Mucosa of gallbladder (tissue), 1 donor: Measurements from ENCODE around the gene HNRNPA1. TPM values are rescaled to one million over a fixed set of nuclear protein-coding genes. Genes with fewer than 3 reads are reported as not detected.
"Not testable (repeated sequence)": the region's sequence is repeated elsewhere in the genome, so short reads cannot be mapped to it uniquely, and the experiment has no call there.

Experiments
- DNase-seq: peaks from one replicate; pipeline ENCODE4 v3.0.0-alpha.2; 2020; ENCODE audit warnings: low spot score
- total RNA-seq: library from RNA; stranded (reverse); gene quantifications from one replicate; pipeline ENCODE4 v1.2.1, GENCODE V29; 2021
- donor health status: DM: no; HTN: no; CAD: no.

The HNRNPA1 gene
- total RNA-seq, 1 donor from 2014 or later: 686 TPM

DNA sequence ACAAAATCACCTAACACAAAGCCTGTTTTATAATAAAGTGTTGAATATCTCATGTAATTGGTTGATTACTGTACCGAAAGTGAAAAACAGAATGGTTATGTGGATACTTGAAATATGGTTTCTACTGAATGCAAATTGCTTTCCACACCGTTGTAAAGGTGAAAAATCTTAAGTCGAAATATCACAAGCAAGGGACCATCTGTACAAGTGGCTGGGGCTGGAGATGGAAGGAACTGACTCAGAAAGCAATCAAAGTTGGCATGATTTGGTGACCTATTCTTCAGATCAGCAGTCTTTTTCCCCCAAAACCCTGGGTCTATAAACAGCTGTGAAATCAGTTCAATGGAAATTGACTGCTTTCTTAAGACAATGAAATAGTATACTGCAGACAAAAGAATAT lies 4.2 kb upstream of the HNRNPA1 start:
- no peak for DNase-seq

DNA sequence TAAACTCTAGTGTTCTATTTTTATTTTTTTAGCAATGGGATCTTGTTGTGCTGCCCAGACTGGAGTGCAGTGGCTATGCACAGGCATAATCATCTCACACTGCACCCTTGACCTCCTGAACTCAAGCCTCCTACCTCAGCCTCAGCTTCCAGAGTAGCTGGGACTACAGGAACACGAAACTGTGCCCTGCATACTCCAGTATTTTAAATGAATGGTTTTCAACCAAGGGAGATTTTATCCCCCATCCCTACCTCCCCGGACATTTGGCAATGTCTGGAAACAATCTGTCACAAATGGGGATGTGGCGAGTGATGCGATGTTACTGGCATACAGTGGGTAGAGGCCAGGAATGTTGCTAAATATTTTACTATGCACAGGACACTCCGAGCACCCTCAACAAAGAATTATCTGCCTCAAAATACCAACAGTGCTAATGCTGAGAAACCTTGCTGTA lies 2.7 kb upstream of the HNRNPA1 start:
- no peak for DNase-seq

DNA sequence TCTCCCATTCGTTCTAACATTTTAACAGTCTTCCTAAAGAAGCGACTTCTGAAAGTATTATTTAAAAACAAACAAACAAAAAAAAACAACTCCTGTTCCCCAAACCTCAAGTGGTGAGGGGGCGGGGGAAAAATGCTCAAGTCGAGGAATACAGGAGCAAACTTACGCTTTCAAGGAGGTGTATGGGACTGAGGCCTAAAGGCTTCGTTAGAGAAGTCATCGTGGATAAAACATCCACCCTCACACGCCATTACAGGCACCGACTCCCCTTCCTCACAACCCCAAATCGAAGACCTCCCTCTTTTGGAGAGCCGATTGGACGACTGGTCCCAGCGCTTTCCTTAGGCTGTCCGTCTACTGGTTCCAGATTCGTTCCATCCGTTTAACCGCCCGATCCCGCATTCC lies 1.3 kb upstream of the HNRNPA1 start:
- no peak for DNase-seq

DNA sequence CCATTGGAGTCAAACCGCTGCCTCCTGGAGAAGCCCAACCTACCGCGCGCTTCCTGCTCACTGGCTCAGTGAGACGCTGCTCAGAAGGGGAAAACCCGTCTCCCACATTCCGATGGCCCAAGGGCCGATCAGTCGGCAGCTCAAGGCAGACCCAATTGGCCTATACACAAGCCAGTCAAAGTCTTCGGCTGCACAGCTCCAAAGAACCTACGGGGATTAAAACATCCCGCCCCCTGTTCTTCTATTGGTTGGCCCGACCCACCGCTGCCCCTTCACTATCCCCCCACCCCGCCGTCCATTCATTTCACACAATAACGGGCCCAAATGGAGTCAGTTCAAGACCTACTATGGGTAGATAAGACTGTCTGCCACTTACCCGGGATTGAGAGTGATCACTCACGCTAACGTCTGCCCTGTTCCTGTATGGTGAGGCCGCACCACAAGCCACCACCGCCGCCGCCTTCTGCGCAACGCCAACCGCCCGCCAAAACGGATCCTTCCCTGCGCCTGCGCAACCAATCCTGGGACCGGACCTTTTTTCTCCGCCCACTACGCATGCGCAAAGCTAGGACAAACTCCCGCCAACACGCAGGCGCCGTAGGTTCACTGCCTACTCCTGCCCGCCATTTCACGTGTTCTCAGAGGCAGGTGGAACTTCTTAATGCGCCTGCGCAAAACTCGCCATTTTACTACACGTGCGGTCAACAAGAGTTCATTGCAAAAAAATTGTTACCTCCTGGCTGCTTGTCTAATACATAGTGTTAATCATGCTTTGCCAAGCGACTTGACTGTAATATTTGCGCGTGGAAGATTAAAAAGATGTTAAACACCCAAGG lies 676 bp upstream of the HNRNPA1 start, which contains the start of gene CBX5:
Gene CBX5, minus strand, starts transcription at position 491 of the 836 bp plus-strand sequence. CDS start 22,472 bp downstream, outside the sequence.
- DNase-seq: peak; percentile 100

DNA sequence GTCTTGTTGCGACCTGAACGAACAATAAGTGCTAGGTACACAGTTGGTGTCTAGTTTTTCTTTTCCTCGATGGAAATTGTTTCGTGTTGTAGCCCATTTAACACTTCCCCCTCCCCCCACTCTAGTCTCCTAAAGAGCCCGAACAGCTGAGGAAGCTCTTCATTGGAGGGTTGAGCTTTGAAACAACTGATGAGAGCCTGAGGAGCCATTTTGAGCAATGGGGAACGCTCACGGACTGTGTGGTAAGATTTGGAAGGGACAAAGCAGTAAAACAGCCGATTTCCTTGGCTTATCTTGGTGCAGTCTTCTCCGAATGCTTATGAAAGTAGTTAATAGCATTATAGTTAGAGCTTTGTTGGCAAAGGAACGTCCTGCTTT lies 724 bp downstream of the HNRNPA1 start:
- not testable (repeated sequence) for DNase-seq

DNA sequence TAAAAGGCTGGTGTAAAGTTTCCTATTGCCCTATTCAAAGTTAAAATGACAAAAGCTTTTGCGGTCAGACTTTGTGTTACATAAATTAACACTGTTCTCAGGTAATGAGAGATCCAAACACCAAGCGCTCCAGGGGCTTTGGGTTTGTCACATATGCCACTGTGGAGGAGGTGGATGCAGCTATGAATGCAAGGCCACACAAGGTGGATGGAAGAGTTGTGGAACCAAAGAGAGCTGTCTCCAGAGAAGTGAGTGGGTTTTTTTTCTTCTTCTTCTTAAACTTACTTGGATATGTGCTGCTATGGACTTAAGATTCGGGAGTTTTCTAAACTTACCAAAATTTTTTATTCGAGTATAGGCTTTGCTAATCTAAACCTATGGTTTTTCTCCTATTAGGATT lies 1.2 kb downstream of the HNRNPA1 start:
- DNase-seq: not testable (repeated sequence)

DNA sequence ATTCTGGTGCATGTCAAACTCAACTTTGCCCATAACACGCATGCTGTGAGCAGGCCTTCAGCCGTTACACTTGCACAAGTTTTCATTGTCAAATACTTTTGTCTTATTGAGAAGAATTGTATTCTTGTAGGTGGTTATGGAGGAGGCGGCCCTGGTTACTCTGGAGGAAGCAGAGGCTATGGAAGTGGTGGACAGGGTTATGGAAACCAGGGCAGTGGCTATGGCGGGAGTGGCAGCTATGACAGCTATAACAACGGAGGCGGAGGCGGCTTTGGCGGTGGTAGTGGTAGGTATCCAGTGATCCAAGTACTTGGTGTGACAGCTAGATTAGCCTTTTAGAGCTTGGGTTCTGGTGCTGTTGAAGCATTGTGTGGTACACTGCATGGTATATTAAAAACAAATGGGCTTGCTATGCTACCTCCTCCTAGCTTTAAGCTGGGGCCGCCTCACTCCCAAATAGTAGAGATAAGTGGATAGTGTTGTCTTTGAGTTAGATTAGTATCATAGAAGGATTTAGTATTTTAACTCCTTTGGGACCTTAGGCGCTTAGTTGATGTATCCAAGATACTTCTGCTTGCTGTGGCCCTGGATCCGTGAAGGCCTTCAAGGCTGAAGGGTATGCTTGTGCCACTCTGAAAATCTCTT lies 2.5 kb downstream of the HNRNPA1 start:
- no peak for DNase-seq

DNA sequence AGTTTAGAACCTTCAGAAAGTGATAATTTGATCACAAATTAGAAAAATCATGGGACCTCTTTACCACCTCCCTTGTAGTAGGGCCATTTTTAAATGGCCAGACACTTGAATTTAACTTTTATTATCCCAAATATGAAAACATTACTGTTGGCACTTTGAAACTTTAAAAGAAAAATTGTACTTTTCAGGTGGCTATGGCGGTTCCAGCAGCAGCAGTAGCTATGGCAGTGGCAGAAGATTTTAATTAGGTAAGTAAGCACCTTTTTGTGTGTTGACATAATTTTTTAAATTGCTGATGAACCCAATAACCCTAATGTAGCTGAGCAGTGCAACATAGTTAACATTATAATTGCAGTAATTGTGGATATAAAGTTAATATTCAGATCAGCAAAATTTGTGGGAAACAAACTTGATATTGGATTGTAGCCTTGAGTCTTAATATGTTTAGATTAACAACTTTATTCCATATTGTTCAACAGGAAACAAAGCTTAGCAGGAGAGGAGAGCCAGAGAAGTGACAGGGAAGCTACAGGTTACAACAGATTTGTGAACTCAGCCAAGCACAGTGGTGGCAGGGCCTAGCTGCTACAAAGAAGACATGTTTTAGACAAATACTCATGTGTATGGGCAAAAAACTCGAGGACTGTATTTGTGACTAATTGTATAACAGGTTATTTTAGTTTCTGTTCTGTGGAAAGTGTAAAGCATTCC lies 3.7 kb downstream of the HNRNPA1 start:
- DNase-seq: not testable (repeated sequence)

DNA sequence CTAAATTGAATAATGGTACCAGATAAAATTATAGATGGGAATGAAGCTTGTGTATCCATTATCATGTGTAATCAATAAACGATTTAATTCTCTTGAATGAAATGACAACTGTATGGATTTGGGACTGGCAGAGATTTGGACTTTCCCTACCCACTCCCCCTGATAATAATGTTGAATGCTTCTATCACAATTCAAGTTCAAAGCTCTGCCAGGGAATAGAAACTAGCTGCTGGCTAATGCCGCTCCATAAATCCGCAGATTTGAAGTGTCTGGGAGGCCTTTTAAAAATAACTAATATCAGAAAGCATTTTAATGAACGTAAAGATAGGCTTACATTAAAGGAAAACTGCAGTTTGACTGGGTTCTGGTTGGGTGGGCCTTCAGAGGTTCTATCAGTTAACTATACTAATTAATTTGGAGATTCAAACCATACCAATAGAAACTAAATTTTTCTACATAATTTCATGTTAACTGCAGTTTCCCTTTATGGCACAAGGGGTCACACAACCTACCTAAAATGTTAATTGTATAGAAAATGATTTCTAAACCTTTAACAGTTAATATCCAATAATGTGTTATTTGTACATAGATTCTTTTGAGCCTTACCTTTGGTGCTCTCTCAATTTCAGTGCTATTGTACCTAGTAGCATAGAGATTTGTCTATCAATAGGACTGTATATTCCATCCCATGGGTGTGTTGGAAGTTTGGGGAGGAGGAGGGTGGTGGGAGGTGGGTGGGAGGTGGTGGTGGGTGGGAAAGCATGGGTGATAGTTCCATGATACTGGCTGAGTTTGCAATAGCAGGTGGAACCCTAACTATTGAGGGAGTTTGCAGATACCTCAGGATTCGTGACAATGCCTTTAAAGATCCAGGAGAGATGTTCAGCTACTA lies 4.9 kb downstream of the HNRNPA1 start:
- no peak for DNase-seq

DNA sequence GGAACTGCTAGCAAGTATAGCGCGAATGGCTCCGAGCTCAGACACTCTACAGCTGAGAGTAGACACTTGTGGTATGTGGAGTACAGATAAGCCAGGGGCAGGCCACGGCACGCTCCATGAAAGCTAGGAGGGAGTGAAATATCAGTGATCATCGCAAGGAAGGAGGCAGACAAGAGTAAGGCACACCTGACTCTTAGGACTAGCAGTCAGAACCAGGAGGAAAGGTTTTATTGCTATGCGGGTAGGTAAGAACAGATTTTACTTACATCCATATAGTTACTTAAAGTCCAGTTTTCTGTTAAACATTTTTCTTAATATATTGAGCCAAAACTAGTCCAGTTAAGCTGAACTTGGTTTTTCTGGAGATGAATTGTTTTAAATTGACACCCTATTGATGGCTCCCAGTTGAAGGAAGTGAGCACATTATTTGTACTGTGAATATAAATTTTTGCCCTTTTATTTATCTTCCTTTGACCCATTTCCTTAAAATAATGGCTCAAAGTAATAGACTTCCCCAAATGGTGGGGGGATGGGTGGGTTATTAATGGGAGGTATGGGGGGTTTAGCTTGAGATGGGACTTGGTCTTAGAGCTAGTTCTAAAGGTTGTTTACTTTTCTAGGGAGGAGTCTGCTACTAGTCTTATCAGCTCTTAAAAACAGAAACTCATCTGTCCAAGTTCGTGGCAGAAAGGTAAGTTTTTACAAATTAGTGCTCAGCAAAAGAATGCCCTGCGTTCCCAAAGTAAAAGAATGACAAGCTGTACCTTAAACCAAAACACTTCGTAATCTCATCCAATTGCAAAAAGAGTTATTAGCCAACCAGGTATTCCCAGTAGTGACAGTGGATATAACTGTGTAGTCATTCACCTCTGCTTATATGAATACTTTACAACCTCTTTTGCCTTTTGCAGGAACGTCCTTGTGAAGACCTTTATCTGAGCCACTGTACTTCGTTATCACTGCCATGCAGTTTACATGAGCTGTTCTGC lies 5.8 kb downstream of the HNRNPA1 start:
- DNase-seq: no peak

DNA sequence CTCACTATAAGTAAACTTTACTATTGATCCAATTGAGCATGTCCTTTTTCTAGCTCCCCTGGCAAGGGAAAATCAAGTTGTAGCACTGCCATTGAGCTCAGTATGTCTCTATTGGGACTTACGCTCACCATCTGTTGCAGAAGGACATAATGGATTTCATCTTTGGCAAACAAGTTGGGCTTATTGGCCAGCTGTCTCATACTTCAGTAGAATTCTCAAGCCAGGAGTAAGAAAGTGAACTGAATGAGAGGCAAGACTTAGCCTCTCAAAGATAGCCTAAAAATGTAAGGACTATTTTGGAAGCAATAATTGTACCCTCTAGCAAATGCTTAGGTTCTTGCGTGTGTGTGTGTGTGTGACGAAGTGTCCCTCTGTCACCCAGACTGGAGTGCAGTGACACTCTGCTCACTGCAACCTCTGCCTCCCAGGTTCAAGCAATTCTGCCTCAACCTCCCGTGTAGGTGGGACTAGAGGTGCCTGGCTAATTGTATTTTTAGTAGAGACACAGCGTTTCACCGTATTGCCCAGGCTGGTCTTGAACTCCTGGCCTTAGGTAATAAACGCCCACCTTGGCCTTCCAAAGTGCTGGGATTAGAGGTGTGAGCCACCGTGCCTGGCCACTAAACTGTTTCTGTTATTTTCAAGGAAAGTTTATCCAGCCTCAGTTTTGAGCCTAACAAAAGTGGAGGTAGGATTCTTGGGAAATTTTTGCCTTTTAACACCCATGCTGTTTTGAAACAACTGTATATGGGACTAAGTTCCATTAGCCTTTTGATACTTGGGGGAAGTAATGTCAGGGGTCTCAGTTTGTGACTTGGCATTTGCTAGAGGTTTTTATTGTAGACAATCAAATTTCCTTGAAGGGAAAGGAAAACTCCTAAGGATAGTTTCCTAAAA lies 7.0 kb downstream of the HNRNPA1 start:
- no peak for DNase-seq

DNA sequence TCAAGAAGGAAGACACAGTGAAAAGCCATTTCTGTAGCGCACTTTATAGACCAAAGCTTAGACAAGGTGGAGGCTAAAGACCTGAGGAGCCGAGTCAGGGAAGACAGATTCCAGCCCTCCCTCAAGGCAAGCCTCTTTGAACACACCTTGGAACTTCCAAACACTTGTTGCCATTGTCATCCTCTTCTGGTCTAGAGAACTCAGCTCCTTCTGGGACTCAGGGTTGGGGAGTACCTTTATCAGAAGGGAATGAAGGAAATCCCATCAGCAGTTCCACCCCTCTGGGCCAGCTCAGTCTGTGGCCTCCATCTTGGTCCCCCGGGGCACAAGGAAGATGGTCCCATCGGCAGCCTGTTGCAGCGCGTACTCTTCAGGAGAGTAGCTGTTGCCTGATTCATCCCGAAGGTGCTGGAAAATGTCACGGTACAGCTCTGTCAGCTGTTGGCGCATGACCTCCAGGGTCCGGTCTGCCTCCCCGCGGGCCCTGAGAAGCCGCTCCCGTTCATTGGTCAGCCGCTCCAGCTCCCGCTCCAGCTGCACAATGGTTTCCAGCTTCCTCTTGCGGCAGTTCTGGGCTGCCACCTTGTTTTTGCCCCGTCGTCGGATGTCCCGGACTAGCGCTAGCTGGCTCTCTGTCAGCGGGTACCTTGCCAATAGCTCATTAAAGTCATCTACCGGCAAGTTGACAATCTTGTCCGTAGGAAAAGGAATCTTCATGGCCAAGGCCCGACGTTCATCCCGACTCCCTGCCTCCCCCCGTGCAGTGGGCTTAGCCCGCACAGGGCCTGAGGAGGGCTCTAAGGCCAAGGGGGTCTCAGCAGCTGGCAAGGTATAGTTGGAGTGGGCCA lies 11.8 kb downstream of the HNRNPA1 start:
- no peak for DNase-seq

DNA sequence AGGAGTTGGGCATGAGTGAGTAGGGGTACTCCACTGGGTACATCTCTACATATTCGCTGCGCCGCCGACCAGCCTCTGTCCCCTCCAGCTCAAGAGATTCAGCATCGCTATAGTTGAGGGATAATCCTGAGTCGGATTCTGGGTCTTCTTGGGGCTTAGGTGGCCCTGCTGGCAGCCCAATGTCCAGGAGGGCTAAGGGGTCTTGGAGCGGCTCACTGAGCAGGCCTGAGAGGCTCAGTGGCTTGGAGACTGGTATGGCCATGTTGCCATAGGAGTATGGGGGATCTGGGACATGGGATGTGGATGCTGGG lies 12.4 kb downstream of the HNRNPA1 start:
- DNase-seq: no peak

DNA sequence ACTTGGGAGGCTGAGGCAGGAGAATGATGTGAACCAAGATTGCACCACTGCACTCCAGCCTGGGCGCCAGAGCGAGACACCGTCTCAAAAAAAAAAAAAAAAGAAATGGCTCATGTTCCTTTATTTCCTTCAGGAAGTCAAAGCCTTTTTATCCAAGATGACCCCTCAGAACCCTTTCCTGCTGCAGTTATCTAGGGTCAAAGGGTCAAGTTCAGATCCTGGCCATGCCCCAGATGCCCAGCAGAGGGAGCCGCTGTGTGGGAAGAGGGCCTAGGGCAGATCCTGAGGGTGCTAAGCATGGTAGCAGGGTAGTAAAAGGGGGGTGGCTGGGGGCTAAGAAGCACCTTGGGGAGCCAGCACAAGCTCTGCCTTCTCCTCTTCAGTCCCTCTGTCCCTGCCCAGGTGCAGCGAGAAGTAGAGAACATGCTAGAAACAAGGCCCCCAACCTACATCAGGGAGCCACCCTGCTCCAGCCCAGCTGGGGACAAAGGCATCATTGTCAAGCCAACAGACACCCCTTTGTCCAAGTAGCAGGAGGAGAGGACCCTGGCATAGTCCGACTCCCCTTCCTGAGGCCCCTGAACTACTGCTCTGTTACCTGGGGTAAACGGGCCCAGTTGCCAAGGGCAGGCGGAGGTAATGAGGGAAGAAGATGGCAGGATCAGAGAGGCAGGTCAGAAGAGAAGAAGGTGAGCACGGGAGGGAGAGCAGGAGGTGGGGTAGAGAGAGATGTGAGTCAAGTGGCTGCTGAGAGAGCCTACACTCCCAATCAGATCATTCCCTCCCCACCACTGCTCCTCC lies 13.8 kb downstream of the HNRNPA1 start:
- DNase-seq: peak; percentile 41

DNA sequence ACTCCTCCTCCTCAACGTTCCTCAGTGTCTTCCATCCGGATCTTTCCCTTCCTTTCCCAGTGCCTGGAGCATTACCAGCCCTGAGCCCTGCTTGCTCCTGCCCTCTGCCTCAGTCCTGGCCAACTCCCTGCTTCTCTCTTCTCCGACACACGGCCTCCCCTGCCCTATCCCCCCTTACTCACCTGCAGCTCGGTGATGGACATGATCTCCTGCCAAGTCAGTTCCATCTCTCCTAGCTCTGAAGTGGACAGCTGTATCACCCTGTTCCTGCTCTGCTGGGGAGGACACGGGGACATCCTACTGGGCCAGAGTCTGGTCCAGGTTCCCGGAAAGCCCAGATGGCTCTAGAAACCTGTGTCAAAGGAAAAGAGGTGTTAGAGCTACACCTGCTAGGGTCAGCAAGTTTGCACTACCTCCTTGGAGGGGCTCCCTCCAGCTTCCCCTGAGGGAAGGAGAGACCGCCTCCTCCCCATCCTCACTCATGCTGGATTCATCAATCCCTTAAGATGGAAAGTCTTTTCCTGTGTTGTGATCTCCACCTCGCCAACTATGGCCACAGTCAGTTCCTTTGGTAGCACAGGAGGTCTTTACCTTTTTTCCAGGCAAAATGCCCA lies 14.5 kb downstream of the HNRNPA1 start:
- DNase-seq: no peak

DNA sequence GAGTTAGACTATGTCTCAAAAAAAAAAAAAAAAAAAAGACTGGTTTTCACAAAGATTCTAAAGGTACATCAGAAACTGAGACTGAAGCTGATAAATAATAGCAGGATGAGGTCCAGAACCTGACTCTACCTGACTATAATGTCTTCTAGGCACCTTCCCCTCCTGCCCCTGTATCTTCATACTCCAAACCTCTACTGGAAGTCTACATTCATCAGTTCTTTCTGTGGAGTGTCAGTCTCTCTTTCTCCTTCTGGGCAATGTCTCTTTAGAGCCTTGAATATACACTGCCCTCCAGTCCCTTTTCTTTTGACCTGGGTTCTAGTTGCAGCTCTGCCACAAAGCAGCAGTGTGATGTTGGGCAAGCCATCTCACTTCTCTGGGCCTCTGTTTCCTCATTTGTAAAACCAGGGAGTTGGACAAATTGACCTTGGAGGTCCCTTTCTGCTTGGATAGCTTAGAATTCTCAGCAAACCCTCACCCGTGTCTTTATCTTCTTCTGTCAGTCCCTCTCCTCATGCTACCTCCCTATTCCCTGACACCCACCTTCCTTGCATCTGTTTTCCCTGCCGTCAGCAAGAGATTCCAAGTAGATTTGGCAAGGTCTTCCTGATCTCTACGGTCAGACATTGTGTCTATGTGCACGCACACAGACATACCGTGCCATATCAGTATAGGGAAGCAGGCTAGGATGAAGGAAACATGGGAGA lies 16.0 kb downstream of the HNRNPA1 start:
- no peak for DNase-seq
